Mammary epithelial cell (primary cell): ENCODE data around the gene TTBK1.

ENCODE experiments used
- CTCF ChIP-seq, 2 donors: IDR thresholded peaks in 1 of 2; conservative IDR thresholded peaks in 1 of 2; 2 replicates each; pipeline ENCODE4 v1.5.1; 2011 to 2012; ENCODE audit warnings: inconsistent platforms in 2 of 2, low read length in 2 of 2, mild to moderate bottlenecking in 2 of 2, control low read depth in 1 of 2, low read depth in 1 of 2; ENCODE audit not compliant: insufficient read depth in 1 of 2; ENCODE audit errors: extremely low read depth in 1 of 2
- EZH2 ChIP-seq: IDR thresholded peaks from 2 replicates; pipeline ENCODE4 v1.6.1; 2012; ENCODE audit warnings: low read length, inconsistent platforms, borderline replicate concordance

GRCh38 chr6:43226192-43226851, 17.0 kb upstream of the TTBK1 start:
- TF ChIP-seq CTCF (conservative IDR thresholded peaks at IDR 0.05 in 1 of 2, IDR thresholded peaks at IDR 0.05 in 1 of 2; ENCODE audit: extremely low read depth in 1 of 2, insufficient read depth in 1 of 2, low read depth in 1 of 2, low read length in 2 of 2) (no peak), EZH2 (no peak)
